Occipital lobe (tissue), 2 donors: ENCODE measurements around the gene VWA8. TPM values are rescaled to one million over a fixed set of nuclear protein-coding genes. Genes with fewer than 3 reads are reported as not detected.
"Not testable (repeated sequence)": the region's sequence is repeated elsewhere in the genome, so short reads cannot be mapped to it uniquely, and the experiment has no call there.

Source experiments
- DNase-seq: peaks from one replicate; lab custom pipeline; 2025; lab: John Stamatoyannopoulos, UW
- total RNA-seq: library from RNA; depleted of rRNA; stranded (reverse); fragments of >200 nt; gene quantifications from one replicate; pipeline ENCODE4 v1.2.3, GENCODE V29; 2014

VWA8 gene
- total RNA-seq, 1 donor from 2014 or later = 53.7 TPM

DNA sequence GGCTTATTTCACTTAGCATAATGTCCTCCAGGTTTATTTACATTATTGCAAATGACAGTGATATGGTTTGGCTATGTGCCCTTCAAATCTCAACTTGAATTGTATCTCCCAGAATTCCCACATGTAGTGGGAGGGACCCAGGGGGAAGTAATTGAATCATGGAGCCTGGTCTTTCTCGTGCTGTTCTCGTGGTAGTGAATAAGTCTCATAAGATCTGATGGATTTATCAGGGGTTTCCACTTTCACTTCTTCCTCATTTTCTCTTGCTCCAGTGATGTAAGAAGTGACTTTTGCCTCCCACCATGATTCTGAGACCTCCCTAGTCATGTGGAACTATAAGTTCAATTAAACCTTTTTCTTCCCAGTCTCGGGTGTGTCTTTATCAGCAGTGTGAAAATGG is 109.6 kb downstream of the VWA8 start:
- no peak for DNase-seq

DNA sequence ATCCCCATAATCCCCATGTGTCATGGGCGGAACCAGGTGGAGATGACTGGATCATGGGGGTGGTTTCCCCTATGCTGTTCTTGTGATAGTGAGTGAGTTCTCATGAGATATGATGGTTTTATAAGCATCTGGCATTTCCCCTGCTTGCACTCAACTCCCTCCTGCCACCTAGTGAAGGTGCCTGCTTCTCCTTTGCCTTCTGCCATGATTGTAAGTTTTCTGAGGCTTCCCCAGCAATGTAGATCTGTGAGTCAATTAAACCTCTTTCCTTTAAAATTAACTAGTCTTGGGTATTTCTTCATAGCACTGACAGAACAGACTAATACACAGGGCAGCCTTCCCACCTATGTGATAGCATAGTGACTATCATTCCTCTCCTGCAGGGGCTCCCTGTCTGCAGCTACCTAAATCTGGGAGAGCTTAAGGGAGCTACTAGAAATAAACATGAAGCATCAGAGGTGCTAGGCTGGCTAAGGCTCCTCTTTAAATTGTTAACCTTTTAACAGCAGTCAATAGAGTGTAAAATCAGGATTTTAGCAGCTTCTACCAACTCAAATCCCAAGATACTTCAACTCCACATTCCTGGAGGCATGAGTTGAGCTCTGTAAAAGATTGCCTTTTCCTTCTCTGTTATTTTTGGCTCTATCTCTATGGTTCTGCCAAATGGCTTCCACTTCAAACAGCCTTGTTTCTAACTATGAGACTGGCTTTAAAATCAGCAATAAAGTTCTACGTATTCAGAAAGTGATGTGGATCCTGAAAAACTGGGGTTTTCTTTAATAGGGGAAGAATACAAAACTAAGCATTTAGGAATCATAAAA is 112.3 kb downstream of the VWA8 start:
- DNase-seq = no peak

DNA sequence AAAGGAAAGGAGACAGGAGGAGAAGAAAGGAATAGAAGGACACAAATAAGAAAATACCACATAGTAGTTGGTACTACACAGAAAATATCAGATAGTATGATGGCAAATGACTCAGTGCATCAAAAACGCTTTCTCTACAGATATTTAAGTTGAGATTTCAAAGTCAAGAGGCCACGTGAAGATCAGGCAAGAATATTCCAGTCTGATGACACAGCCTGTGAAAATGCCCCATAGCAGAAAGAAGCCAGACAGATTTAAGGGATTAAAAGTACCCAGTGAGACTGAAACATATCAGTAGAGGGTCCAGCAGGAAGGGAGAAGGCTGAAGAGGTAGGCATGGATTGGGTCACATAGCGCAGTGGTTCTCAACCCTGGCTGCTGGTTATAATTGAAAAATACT is 113.7 kb downstream of the VWA8 start:
- no peak for DNase-seq

DNA sequence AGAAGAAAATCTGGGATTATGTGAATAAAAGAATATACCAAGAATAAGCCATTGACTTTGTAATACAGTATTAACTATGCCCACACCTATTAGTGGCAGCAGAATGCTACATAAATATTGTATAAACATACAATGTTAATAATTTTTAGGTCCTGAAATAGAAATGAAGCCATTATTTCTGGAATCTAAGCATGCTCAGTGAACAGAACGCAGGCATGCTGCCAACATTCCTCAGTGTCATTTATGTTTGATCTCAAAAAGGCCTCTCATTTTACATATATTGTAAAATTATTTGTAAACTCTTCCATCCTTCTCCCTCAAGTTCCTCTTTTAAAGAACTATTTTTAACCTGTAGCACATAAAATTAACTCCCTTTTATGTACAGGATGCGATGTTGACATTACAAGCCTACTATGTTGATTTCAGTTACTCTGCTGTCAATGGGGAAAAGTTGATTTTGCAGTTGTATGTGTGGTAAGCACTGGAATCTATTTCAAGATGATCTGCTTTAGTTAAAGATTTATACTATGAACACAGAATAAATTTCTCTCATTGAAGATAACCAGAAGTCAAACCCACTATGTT is 118.8 kb downstream of the VWA8 start:
- no peak for DNase-seq

DNA sequence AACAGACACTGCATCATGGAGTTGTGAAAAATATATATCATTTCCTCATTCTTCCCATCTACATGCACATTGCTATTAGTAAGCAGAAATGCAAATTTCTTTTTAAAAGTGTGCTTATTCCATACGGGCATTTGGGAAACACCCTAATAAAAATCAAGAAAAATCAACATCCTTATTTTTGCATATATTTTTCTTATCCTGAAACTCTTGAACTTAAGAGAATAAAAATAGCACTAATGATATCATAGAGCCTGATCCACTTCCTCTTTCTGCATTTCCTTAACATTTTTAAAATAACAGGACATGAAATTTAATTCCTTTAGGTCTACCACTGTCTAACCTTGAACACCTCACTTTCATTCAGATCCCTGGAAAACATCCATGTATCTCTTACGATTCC is 123.3 kb downstream of the VWA8 start:
- DNase-seq = no peak

DNA sequence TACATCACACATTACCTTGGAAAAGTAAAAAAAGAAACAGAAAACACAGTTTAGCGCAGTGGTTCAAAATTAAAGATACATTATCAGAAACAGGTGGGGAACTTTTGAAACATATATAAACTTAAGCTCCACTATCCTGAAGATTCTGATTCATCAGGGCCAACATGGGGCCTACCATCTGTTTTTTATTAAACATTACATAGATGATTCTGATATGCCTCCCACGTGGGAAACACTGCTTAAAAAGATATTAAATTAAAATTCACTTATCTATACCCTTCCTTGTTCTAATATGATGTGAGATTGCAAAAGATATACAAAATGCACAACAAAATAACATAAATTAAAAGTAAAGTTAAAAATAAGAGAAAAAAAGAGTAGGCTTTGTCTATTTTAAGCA is 125.0 kb downstream of the VWA8 start:
- no peak for DNase-seq

DNA sequence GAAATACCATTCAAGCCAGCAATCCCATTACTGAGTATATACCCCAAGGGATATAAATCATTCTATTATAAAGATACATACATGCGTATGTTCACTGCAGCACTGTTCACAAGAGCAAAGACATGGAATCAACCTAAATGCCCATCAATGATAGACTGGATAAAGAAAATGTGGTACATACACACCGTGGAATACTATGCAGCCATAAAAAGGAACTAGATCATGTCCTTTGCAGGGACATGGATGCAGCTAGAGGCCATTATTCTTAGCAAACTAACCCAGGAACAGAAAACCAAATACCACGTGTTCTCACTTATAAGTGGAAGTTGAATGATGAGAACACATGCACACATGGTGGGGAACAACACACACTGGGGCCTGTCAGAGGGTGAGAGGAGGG is 126.2 kb downstream of the VWA8 start:
- not testable (repeated sequence) for DNase-seq

DNA sequence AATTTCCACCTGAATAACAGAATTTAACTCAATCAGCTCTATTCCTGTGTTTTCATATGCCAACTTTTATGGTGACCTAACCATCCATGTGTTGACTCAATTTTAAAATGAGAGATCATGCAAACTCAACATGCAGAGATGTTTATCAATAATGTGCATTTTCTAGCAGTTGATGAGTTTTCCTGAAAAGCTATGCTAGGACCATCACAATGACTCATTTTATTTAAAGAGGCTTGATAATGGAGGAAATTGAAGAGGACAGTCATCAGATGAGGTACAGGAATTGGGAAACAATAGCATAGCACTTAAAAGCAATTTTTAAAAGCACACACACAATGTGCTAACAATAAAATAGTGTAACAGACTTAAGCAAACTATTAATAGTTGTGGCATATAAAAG is 127.1 kb downstream of the VWA8 start:
- DNase-seq = no peak

DNA sequence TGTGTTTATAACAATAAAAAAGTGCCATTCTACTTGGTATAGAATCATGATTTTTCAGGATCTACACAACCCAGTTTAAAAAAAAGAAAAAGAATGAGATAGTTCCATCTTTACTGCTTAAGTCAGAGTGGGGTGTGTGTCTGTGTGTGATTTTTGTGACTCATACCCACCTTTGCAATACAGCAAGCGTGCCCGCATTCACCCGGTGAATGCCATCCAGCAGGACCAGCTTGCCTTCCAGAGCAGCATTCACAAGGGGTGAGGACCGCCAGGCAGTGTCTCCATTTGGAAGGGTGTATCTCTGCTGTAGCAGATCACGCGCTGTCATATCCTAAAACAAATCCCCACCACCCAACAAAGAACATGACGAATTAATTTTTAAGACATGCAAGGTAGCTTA is 127.7 kb downstream of the VWA8 start:
- no peak for DNase-seq

DNA sequence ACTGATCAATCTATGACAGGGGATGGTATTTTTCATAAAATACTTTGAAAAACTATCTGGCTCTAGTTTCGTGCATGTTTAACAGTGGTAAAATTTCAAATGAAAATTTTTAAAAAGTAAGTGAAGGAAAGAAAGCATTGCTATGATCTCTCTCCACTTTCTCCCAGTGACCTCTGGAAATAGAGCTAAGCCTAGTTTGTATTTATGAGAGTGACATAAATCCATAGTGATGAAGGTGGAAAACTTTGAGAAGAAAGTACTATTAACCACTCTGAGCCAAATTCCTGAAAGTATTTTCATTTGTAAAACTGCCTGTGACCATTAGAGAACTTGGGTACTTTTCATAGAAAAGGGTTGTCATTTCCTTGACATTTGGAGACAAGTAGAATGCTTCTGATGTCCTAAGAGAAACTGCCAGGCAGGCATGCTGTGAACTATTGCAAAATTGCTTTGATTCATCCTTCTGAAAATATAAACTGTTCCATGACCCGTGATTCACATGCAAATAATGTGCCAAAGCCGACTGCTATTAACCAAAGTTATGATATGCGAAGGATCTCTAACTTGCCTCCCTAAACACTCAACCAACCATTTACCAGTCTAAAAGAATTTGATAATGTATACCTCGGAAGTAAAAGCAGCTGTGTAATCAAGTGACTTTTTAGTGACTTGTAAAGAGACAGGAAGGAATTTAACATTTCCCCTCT is 133.2 kb downstream of the VWA8 start:
- DNase-seq = no peak

DNA sequence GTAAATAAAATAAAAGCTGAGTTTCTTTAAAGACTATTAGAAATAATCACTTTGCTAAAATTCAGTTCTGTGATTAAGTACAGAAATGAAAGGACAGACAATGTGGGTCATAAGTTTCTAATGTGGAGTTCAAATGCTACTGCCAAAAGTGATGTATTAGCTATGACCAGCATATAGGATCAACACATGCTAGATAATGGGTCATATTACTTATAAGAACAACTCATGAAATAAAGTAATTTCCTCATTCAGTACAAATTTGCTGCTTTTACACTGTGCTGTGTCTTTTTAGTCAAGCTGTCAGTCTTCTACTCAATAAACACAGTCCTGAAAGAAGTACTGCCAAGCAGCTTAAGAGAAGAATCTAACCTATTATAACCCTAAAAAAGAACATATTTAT is 135.2 kb downstream of the VWA8 start:
- no peak for DNase-seq

DNA sequence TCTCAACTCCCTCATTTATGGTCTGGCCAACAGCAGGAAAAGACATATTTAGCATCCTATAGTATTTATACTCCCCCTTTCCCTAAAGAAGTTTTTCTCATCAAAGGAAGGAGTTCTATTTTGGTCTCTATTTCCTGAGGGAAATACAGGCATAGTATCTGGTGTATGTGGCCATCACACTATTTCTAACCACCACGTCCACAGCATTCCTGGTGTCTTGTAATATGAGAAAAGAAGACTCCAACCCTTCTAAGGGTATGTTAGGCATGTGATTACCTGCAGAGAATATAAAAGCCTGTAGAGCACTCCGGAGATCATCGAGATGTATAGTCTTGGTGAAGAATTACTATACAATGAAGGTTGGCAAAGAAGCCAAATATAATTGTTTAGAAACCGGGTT is 137.4 kb downstream of the VWA8 start:
- no peak for DNase-seq

DNA sequence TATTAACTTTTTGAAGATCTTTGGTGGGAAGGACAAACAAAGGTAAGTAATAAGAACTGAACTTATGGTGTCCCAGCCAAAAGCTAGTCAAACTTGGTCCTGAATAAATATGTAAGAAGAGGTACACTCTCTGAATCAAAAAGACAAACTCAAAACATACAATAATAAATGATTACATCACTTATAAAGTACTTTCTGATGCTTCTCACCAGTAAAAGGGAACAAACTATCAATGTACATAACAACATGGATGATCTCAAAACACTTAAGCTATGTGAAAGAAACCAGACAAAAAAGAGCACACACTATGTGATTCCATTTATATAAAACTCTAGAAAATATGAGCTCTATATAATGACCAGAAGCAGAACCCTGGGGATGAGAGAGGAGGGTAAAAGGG is 138.3 kb downstream of the VWA8 start:
- no peak for DNase-seq

DNA sequence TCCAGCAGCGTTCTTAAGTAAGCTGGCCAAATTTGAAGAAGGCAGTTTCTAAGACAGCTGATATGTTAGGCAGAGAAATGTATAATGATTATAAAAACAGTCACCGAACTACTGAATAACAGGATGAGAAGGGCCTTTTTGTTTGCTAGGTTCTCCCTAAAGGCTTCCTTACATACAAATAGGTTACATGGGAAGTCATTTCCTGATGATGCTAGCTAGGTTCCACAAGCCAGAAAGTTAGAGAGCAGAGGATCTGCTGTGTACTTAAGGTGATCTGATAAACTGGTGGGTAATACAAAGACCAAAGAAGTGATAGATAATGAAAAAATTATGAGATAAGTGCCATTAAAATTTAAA is 139.7 kb downstream of the VWA8 start:
- no peak for DNase-seq

DNA sequence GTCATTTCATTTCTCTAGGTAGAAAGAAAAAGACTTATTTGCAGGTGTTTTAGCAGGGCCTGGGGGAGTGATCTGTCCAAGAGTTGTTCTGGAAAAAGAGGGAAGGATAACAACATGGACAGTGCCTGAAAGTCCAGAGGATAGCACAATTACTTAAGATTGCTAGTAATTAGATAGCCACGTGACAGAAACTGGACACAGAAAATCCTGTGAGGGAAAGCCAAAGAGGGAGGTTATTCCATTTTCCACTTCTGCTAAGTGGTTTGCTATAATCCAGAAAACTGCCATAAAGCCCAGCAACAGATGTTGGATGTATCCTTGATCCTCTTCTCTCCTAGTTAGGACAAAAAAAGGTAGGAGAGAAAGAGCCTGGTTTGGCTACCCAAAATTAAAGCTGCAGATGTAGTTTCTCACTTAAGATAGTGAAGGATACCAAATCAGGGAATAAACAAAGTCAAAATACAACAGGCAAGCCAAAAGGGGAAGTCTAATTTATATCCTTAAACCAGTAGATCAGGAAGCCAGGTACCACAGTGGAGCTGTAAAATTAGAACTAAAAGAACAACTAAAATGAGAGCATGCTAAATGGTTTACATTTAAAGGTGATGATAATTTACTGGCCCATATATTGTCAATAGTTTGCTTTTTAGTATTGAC is 140.2 kb downstream of the VWA8 start:
- no peak for DNase-seq

DNA sequence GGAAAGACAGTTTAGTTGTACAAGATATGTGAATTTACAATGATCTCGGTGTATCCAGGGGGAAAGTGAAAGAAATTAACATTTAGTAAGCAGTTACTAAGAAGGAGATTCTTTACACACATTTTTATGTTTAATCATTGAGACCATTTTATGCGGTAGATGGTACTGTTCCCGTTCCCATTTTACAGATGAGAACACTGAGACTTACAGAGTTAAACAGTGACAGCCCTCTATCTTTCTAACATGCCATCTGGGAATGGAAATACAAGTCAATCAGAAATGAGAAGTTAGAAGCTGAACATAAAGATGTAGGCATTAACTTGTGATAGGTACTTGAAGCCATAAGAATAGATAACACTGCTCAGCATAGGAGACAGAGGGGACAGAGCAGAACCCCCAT is 144.9 kb downstream of the VWA8 start:
- no peak for DNase-seq

DNA sequence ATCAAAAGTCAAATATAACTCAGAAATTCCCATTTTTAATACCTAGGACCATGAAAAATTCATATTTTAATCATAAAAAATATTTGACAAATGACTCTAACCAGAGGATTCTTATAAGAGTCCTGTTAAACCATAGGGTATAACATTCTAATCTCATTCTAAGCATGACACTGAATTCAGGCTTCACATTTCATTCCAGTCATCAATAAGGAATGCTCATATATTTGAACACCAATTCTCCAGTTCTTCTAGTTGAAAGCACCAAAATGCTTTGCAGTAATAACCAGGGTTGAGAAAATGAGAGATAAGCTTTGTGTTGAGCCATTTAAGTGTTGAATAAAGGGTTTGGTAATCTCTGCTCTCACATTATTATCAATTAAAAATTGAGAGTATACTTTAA is 147.5 kb downstream of the VWA8 start:
- no peak for DNase-seq

DNA sequence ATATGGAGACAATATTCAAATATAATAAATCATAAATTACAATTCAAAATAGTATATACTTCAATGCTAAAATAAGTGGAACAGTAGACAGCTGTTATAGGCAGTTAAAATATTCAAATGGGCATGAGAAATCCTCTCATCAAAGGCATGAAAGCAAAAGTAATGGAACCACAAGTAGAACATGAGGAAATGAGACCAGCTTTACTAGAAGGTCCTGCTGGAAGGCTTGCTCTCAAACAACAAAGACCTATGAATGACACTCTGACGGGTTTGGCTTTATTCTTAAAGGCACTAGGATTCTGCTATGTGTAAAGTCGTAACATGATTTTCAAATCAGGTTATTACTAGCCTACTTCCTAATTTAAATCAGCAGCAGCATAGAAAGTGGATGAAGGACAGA is 148.1 kb downstream of the VWA8 start:
- DNase-seq = no peak

DNA sequence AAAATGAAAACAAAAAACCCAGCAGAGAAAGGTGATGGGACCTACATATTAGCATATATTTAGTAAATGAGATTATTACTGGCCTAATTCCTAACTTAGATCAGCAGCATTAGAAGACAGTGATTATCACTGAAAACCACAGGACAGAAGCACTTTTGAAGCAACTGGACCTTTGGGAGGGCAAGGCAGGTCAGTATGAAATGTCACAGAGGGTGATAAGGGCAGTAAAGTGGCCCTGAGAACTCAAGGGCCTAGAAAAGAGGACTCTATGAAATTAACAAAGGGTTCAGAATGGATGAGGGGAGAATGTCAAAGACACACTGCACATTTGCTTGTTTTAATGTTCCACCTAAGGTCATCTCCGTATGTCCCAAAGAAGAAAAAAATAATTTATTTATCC is 148.7 kb downstream of the VWA8 start:
- no peak for DNase-seq

DNA sequence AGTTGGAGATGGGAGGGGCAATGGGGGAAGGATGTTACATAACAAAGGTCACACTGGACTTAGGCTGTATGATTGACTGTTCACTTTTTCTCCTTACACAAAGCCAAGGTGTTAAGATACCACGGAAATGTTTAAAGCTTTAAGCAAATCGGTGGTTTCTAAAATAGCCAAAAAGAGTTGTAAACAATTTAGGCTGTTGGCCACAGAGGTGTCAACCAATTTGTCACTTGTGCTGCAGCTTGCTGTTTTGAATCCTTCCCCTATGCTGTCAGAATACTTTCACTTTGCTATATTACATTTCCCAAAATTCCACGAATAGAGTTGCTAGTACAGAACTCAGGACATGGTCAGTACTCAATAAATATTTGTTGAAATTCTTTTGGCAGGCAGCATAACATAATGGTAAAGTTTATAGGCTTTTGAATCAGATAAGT is 149.3 kb downstream of the VWA8 start:
- DNase-seq = no peak

DNA sequence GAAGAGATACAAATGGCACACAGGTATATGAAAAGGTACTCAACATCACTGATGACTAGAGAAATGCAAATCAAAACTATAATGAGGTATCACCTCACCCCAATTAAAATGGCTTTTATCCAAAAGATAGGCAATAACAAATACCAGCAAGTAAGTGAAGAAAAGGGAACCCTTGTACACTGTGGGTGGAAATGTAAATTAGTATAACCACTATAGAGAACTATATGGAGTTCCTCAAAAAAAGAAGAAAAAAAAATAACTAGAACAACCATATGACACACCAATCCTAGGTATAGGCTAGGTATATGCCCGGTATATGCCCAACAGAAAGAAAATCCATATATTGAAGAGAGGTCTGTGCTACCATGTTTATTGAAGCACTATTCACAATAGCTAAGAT is 150.9 kb downstream of the VWA8 start:
- no peak for DNase-seq

DNA sequence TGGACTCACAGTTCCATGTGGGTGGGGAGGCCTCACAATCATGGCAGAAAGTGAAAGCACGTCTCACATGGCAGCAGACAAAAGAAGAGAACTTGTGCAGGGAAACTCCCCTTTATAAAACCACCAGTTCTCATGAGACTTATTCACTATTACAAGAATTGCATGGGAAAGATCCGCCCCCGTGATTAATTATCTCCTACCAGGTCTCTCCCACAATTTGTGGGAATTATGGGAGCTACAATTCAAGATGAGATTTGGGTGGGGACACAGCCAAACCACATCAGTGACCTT is 157.5 kb downstream of the VWA8 start:
- DNase-seq = not testable (repeated sequence)
